ENCODE data around the gene CAMTA1.

The CAMTA1 gene

DNA sequence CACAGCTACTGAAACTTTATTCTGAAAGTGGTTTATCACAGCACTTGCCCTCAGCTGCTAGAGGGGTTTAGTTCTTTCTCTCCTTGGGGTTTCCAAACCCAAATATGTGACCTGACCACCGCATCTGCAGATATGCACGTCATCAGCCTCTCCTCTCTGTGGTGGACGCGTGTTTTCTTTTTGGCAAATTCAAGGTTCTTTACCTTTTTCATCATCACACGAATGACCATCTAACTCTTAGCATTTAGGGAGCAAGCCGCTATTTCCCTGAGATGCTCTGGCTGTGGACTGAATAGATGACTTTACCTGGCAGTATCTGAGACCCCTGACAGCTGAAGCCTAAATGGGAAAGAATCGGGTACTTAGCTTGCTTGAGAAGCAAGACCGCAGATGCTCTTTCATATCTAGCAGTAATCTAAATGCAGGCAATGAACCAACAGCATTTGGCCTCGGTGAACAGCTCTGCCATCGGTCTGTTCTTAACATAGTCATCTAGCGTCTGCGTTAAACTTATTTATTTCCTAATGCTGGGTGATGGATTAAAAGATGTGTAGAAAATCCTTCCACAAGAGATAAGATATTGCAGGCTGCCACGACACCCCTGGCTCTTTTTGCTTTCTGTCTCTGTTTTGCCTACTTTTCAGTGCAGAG, 463.4 kb downstream of the CAMTA1 start:
- no peak for DNase-seq

DNA sequence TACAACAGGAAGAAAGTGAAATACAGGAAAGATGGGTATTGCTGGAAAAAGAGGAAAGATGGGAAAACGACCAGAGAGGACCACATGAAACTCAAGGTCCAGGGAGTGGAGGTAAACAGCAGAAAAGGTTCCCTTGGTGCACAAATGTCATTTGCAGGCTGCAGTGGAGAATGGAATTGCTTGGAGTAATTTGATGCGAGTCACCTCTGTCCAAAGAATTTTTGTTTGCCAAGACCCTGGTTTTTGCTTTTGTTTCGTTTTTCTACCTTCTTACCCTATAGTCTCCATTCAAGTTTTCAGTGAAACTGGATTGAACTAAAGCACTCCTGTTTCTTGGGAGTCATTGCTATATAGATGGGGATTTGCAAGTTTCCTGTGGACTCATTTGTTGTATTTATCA, 464.3 kb downstream of the CAMTA1 start:
- DNase-seq: no peak

DNA sequence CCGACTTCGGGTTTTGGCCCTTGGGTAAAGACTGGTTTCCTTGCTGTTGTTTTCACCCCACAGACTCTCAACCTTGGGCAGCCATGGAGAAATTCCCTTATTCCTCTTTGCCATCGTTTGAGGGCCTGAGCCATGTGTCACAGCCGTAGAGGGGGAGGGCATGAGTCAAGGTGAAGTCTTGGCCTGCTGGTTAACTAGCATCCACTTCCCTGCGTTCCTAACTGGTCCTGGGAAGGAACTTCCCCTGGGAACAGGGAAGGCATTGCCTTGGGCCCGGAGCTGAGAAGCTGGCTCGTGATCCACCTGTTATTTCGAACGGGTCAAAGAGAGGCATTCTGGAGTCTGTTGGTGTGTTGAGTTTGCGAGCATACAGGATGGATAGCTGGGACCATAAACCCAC, 464.9 kb downstream of the CAMTA1 start:
- DNase-seq: no peak

DNA sequence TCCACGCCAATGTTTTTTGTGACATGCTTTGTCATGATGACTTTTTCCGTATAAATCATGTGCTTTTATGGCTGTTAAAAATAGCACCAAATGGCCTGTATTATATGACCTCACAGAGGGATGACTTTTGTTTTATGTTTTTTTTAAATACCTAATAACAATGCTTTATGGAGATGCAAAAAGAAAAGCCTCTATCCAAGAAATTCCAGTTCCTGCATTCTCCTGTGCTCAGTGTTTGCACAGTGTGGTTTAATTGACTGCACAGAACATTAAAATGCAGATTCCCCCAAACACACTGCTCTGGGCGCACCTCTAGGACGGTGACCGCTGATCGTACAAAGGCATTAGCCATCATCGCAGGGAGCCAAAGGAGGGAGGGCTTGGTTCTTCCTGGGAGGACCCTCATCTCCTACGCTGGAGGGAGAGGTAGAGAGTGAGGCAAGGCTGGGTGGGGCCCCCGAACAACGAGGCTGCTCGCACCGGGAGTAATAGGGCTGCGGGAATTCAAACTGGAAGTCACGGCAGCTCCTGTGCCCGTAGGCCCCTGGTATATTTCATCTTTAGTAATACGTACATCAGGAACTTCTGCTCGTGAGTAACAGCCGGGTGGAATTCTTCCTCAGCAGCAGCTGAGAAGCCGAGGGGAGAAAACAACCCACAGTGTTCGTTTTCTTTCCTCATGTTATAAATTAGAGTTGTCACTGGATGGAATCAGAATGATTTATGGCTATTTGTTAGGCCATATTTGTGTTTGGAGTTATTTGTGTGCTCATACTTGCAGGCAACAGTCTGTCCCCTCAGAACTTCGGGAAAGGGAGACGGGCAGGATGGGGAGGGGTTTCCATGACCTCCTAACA, 465.6 kb downstream of the CAMTA1 start:
- DNase-seq: no peak

DNA sequence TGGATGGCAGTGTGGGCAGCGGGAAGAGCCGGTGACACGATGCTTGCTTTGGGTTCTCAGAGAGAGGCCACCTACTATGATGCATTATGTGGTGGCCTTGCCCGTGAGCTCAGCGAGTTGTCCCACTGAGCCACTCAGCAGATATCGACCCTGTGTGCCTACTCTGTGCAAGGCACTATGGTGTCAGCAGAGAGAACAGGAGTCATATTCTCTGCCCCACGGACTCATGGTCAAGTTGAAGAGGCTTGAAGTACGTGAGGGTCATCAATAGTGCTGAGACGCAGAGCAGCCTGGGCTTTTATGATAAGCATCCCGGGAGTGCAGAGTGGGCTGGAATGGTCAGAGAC, 466.2 kb downstream of the CAMTA1 start:
- DNase-seq: no peak

DNA sequence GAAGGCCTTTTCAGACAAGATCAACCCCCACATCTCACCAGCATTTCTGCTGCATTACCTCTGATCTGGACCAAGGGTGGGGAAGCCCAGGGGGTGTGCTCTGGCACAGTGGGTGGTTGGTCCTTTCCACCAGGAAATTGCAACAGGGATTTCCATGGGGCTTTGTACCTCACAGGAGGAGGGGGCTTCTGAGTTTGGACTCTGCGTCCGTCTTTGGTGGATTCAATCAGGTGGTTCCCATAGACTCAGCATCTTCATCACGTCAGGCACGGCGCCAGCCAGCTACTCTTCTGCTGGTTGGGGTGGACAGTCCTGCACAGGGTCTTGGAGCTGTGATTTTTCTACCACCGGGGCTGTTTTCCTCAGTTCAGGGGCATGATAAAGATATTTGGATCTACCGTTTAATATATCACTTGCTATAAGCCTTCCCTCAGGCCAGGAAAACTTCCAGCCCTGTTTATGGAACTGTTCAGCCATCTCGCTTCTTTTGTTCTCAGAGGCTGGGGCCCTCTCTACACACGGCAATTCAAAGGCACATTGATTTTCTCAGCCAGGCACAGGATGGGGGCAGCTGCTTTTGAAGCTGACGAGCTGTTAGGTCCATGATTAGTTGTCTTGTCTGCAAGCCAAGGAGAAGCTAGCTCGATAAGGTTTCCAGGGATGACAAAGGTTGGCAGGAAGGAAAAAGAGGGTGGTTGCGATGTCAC, 467.3 kb downstream of the CAMTA1 start:
- no peak for DNase-seq

DNA sequence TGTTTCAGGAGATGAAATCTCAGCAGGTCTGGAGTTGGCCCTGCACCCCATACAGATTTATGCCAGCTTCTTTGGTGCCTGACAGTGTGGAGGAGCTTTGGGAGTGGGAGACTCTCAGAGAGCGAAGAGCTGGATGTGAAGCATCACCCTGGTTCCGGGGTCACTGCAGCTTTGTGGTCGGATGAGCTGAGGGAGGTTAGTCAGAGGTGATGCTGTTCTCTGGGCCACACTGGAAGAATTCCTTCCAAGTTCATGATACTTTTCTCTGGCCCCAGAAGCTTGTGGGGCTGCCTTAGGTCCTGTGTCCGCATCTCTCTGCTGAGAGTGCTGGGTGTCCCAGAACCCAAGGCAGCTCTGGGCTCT, 467.8 kb downstream of the CAMTA1 start:
- no peak for DNase-seq

DNA sequence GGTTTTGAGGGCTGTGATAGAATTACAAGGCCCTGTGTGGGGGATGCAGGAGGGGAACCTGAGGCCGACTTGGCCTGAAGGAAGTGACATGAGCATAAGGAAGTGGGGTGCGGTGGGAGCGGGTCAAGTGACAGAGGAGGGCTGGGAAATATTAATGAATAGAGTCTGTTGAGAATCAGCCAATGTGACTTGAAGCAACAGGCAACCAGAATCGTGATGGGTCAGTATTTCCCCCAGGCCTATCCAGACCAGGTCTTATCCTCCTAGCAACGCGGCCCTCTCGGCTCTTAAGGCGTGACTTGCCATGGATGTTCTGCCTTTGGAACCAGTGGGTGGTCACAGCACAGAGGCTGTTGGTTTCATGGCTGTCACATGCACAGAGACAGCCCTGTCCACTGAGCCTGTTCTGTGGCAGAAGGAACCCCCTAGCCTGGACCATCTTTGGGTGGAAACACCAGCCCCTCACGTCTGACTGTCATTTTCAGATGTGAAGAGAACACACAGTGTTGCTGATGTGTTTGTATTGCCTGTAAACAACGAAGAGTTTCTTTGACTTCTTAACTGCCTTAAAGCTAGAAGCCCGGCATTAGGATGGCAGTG, 468.8 kb downstream of the CAMTA1 start:
- DNase-seq: no peak

DNA sequence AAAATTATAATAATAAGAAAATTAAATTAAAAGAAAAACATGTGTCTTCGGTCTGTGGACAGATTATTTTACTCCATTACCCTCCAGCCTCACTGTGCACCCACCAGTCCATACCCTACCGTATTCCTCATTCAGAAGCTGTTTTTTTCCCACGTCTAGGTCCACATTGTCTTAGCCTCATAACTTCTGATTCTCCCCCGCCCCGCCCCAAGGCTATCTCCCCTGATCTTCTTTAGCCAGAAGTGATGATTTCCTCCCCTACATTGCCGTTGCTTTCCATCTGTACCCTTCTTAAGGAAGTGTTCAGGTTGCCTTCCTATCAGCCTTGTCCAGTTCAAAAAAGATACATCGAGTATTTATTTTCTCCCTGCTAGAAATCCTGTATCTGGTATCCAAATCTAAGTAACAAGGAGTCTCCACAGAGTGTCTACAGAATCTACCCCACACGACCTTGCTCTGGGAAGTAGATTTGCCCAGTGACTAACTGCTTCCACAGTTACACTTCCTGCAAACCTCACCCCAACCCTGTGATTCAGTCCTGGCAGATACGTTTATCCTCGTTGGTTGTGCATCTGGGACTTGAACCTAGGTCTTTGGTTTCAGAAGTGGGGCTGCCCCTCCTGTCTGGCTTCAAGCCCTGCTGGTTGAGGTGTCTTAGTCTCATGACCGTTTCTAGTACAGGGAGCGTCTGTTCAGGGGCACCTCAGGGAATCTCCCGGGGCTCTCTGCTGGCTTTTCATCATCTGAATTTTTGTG, 470.2 kb downstream of the CAMTA1 start:
- DNase-seq: no peak

DNA sequence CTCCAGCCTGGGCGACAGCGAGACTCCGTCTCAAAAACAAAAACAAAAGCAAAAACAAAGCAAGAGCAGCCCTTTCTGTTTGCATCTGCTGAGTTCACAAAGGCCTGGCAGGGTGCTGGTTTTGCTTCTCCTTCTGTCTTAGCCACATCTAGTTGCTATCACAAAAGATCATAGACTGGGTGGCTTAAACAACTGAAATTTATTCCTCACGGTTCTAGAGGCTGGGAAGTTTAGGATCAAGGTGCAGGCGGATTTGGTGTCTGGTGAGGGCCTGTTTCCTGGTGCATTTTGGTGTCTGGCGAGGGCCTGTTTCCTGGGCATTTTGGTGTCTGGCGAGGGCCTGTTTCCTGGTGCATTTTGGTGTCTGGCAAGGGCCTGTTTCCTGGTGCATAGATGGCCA, 471.3 kb downstream of the CAMTA1 start:
- DNase-seq: no peak

DNA sequence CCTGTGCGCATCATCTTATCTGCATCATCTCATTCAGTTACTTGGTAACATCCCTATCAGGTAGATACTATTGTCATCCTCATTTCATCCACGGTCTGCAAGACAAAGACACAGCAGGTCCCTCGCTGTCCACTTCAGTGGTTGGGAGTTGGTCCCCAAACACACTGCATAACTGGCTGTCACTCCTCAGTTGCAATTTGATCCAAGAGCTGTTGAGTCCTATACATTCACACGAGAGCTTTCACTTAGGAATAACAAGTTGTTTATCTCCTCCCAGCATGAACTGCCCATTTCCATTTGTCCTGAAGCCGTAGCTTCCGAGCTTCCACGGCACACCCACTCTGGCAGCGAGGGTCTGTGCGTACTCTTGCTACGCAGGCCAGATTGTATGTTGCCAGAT, 472.0 kb downstream of the CAMTA1 start:
- DNase-seq: no peak

DNA sequence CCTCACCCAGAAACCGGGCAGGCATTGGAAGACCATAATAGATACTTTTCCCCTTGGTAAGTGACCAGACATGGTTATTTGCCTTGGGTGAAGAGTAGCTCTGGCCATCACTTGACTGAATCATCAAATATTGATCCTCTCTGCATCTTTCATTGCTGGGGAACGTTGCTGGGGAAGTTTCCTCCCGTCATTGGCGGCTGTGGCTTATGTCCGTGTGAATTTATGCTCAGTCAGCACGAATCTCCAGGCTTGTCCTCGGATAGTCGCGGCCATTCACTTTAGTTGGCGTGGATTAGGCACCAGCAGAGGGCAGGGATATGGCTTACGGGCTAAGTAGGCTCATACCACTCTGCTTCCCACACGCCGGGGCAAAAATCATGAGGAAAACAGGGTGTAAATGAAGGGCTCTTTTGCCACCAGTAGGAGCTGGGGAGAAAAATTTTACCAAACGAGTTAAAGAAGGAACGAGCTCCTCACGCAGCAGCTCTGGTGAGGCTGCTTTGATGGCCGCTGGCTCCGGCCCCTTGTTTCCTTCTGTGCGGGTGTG, 473.4 kb downstream of the CAMTA1 start:
- no peak for DNase-seq

DNA sequence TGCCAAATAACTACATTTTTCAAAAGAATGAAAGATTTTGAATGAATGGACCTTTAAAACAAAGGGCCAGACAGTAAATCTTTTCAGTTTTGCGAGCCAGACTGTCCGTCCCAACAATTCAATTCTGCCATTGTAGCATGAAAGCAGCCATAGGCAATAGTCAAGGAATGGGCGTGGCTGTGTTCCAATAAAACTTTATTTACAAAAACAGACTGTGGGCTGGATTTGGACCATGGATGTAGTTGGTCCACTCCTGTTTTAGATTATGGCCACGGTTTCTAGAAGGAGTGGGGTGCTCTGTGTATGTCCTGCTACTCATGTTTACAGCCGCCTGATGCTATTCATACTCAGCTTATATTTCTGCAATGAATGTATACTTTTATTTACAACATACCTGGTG, 474.7 kb downstream of the CAMTA1 start:
- no peak for DNase-seq

DNA sequence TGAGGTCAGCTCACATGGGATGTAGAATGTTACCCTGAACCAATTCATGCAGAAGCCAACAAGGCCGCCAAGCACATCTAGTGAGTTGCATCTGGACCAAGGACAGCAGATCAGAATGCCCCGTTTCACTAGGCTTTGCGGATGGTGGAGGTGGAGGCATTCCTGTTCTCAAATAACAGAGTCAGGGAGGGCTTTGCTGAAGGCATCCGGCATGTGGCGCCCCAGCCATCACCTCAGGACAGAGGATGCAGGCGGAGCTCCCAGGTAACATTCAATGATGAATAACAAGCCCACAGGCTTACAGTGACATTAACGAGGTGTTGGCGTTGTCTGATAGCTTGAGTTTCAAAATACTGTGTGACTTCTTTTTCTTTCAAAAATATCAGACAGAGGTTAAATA, 476.2 kb downstream of the CAMTA1 start:
- no peak for DNase-seq

DNA sequence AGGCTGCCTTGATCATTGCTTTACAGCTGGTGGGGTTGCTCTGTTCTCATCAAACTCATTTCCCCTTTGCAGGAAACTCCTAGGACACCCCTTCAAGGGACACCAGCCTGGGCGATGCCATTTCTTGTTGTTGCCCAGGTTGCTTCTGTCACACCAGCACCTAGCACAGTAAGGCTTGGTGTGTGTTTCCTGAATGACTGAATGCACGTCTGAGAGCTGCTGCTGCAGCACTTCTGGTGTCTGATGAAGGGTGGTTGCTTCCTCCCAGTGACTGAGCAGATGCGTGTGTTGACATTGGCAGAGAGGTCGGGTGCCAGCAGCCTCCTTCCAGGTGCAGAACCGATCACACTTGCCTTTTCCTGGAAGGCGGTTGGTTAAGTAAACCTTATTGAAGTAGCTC, 477.4 kb downstream of the CAMTA1 start:
- no peak for DNase-seq

DNA sequence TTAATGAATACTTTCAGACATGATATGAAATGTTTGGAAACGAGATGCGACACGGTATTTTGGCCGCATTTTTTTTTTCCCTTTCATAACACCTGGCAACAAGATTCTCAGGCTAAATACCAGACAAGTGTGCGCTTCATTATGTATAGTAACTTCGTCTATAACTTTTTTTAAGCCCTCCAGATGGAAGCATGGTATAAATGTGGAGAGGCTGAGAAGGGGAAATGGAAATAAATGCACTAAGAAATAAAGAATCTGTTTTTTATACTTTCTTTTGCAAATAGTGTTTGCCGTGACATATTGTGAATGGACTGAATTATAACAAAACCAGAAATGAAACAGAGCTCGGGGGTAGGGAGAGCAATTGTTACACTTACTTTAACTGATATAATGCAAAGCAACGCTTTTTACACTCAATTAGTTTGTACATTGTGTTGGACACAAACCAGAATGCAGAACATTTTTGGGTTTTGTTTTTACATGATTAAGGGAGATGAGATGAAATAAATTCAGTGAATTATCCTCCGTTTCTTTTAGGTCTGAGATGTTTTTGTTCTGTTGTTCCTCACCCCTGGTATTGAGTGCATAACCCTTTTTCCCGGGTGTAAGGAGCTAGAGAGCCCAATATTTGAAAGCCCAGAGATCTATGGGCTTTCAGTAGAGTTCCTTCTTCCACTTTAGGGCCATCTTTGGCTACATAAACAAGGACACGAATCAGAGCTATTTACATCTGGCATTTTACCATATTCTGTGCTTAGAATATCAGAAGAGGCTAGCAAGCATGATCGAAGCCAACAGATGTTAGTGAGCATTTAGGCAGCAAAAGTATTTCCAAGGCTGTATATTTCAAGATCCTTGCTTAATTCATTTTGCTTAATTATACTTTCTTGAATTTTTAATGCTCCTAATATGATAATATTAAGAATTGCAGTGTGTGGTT, 478.0 kb downstream of the CAMTA1 start:
- no peak for DNase-seq

DNA sequence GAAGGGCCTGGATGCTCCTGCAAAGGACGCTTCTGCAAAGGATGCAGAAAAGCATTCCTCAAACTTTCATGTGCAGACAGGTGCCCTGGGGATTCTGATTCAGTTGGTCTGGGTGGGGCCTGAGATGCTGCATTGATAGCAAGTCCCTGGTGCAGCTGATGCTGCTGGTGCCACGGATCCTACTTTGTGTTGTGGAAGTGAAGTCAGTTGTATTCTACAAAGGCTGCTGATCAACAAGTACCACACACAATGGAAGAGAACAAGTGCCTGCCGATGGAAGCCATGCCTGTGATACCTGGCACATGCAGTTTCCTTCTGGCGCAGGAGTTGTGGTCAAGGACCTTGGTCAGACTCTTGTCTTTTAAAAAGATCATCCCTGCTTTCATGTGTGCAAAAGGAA, 478.8 kb downstream of the CAMTA1 start:
- no peak for DNase-seq

DNA sequence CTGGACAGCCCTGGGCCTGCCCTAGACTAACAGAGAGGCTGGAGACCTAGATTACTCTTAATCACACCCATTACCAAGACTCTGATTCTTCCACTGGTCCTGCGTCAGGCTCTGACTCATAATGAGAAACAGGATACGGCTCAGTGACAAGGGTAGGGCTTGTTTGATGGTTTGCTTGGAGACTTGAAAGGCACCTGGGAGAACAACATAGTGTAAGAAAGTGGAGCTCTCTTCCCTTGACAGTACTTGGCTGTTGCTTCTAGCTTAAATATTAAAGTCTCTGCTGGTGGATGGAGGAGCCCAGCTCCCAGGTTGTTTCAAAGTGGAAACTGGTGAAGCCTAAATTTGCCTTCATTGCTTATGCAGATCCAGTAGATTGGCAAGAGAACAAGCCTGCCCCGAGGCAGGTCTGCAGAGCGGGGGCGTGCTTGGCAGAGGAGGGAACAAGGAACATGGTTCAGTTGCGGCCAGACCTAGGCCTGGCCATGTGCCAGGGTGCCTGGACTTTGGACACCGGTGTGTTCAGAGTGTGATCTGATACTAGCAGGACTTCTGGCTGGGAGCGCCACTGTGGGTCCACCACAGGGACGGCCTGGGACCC, 480.6 kb downstream of the CAMTA1 start:
- no peak for DNase-seq

DNA sequence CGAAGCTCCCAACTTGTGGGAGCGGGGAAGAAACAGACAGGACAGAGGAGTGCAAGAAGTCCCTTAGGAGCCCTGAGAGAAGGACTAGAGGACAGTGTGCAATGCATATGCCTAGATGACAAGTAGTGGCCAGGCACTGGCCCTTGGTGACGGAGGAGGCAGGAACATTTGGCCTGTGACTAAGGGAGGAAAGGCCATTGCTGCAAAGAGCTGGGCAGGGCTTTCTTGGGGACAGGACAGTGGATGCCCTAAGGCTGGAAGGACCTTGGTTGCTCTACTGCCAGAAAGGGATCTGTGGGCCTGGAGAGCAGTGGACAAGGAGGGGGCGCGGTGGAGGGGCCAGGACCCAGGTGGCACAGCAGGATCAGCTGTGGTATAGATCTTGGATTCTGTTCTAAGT, 481.3 kb downstream of the CAMTA1 start:
- no peak for DNase-seq

DNA sequence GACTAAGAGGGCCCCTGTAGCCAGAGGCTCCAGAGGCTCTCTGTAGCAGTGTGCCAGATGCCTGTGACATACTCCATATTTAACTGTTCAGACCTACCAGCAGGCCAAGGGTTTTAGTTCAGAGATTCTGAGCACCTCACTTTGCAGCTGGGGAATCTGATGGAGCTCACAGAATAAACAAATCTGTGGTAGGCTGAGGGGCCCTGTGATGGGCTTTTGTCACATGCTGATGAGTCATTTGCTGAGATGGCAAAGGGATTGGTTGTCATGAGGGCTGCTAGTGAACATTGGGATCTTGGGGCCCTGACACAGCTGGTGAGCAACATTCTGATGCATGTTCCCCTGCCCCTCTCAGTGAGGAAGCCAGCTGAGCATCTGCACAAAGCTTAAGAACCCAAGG, 482.2 kb downstream of the CAMTA1 start:
- no peak for DNase-seq

DNA sequence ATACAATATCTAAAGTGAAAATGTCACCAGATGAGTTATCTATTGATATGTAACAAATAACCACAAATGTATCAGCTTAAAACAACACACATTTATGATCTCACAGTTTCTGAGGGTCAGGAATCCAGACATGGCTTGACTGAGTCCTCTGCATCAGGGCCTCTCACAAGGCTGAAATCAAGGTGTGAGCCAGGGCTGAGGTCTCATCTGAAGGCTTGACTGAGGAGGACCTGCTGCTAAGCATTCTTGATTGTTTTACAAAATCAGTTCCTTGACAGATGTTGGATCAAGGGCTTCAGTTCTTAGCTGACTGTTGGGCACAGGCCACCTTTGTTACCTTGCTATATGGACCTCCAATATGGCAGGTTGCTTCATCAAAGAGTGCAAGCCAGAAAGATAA, 483.7 kb downstream of the CAMTA1 start:
- no peak for DNase-seq

Measured in NCI-H82 (cell line).